Jurkat, Clone E6-1 (cell line): Measurements from ENCODE around the gene REN.

Source experiments
- DNase-seq: peaks from one replicate; pipeline ENCODE4 v3.0.0-alpha.2; 2011; ENCODE audit warnings: low read depth, low spot score
- H3K4me3 ChIP-seq: 2 replicates; pipeline ENCODE4 v1.5.1; 2011; ENCODE audit warnings: mild to moderate bottlenecking, low read length, control low read depth, moderate library complexity

The REN gene

GRCh38 chr1:204161609-204162493, 4.3 kb downstream of the REN start:
- no peak overlapping the region for H3K4me3 ChIP-seq
- no peak for DNase-seq

GRCh38 chr1:204157962-204158361, 8.2 kb downstream of the REN start:
- no peak for DNase-seq
- H3K4me3 ChIP-seq: no peak overlapping the region

- H3K4me3 ChIP-seq: no peak overlapping the region
- DNase-seq: no peak
These were observed 10.3 kb downstream of the REN start for GRCh38 chr1:204155881-204156280.

- H3K4me3 ChIP-seq: no peak overlapping the region
These were observed 11.4 kb downstream of the REN start for GRCh38 chr1:204154568-204155255.

DNA sequence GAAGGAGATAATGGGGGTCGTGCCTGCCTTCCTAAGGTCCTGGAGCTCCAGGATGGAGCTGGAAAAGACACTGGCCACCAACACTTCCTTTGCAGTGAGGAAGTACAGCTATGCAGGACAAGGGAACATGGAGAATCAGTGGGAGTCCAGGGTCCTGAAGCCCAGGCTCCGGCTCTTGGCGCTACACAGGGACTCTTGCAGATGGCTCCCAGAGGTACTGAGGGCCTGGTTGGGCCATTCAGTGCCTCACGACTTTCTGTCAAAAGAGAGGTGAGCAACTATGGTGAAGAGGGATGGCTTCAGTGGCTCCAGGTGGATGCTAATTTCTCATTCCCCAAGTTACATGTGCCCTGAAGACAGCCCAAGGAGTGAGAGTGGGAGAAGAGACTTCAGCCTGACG, 12.5 kb downstream of the REN start:
- H3K4me3 ChIP-seq: no peak overlapping the region
- no peak for DNase-seq

More at GRCh38 chr1:204154568-204155255, 11.4 kb downstream of the REN start:
- no peak for DNase-seq

- no peak for DNase-seq
- H3K4me3 ChIP-seq: peak overlapping the region; percentile 51
These were observed 13.7 kb downstream of the REN start for GRCh38 chr1:204152310-204153044.

GRCh38 chr1:204151552-204152309, 14.4 kb downstream of the REN start, which contains the start of gene ETNK2:
Gene ETNK2 (minus strand): TSS chr1:204152044. CDS start chr1:204151852, 192 bp downstream.
- H3K4me3 ChIP-seq: peak within 1 kb of the TSS; percentile 55
- peak; percentile 35 for DNase-seq

- H3K4me3 ChIP-seq: peak overlapping the region; percentile 55
- no peak for DNase-seq
These were observed 15.2 kb downstream of the REN start for GRCh38 chr1:204150702-204151551.

- no peak overlapping the region for H3K4me3 ChIP-seq
- DNase-seq: no peak
These were observed 16.2 kb downstream of the REN start for GRCh38 chr1:204149635-204150565.

GRCh38 chr1:204149107-204149506, 17.0 kb downstream of the REN start:
- no peak for DNase-seq
- no peak overlapping the region for H3K4me3 ChIP-seq

- no peak overlapping the region for H3K4me3 ChIP-seq
- no peak for DNase-seq
These were observed 18.4 kb downstream of the REN start for GRCh38 chr1:204147406-204148383.

GRCh38 chr1:204146965-204147364, 19.2 kb downstream of the REN start:
- no peak overlapping the region for H3K4me3 ChIP-seq
- DNase-seq: no peak

DNA sequence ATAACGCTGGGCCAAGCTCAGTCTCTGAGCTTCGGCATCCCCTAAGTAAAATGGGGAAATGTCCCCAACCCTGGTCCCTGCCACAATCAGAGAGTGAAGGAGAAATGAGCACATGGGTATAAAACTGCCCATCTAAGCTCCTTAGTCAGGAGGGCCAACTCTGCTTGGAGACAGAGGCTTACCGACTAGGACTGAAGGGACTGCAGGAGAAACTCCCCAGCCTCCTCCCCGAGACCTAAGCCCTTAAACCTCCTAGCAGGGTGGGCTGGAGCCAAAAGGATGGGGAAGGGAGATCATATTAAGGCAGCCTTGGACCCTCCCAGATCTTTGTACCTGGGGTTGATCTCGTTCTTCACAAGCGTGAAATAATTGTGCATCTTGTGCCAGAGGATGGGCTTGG, 19.8 kb downstream of the REN start:
- DNase-seq: no peak
- H3K4me3 ChIP-seq: no peak overlapping the region

- no peak for DNase-seq
- H3K4me3 ChIP-seq: no peak overlapping the region
These were observed 21.1 kb downstream of the REN start for GRCh38 chr1:204145033-204145504.

DNA sequence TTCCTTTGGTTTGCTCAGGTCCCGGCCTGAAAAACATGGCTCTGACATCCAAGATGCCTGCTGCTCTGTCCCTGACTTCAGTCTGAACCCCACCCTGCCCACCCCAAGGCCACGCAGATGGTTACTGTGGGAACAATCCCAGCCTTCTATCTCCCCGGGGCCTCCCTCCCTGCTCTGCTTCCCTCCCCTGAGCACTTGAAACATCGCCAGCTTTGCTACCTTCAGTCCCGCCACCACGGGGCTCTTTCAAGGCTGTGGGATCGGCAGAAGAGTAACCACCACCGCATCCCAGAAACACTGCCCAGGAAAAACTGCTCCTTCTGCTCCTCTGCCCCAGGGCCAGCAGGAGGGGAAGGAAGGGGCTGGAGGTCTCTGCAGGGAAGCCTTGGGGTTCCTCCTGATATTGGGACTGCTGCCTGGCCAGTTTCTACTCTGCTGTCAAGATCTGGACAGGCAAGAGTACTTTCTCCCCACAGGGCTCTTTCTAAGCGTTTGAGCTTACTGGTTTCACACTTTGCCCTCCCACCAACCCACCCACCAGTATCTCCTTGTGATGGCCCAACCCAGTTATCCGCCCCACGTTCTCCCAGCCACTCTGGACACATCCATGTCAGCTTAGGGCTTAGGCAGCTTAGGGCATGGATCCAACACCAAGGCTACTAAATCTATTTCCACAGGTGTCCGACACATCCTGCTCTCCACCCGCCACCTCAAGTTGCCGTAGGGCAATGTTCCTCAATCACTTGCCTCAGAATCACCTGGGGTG, 22.7 kb downstream of the REN start:
- DNase-seq: no peak
- no peak overlapping the region for H3K4me3 ChIP-seq
